IPS-18a (cell line): ENCODE results near the gene PVRIG.
"Not testable (repeated sequence)": the region's sequence is repeated elsewhere in the genome, so short reads cannot be mapped to it uniquely, and the experiment has no call there.

Experiments used
- H3K27ac ChIP-seq: one replicate; pipeline ENCODE4 v1.5.1; 2013; ENCODE audit warnings: low read length
- H3K27me3 ChIP-seq: one replicate; pipeline ENCODE4 v1.6.1; 2013; ENCODE audit warnings: mild to moderate bottlenecking, low read length; ENCODE audit not compliant: control insufficient read depth, insufficient read depth
- H3K36me3 ChIP-seq: one replicate; pipeline ENCODE4 v1.6.1; 2013; ENCODE audit warnings: low read depth, low read length; ENCODE audit not compliant: control insufficient read depth
- H3K4me1 ChIP-seq: one replicate; pipeline ENCODE4 v1.6.1; 2013; ENCODE audit warnings: low read depth, low read length; ENCODE audit not compliant: control insufficient read depth
- H3K4me3 ChIP-seq: one replicate; pipeline ENCODE4 v1.5.1; 2013; ENCODE audit warnings: low read length
- H3K9ac ChIP-seq: one replicate; pipeline ENCODE4 v1.6.1; 2013; ENCODE audit warnings: mild to moderate bottlenecking, low read length, moderate library complexity
- H3K9me3 ChIP-seq: one replicate; pipeline ENCODE4 v1.6.1; 2013; ENCODE audit warnings: low read depth, low read length; ENCODE audit not compliant: control insufficient read depth

The PVRIG gene

DNA sequence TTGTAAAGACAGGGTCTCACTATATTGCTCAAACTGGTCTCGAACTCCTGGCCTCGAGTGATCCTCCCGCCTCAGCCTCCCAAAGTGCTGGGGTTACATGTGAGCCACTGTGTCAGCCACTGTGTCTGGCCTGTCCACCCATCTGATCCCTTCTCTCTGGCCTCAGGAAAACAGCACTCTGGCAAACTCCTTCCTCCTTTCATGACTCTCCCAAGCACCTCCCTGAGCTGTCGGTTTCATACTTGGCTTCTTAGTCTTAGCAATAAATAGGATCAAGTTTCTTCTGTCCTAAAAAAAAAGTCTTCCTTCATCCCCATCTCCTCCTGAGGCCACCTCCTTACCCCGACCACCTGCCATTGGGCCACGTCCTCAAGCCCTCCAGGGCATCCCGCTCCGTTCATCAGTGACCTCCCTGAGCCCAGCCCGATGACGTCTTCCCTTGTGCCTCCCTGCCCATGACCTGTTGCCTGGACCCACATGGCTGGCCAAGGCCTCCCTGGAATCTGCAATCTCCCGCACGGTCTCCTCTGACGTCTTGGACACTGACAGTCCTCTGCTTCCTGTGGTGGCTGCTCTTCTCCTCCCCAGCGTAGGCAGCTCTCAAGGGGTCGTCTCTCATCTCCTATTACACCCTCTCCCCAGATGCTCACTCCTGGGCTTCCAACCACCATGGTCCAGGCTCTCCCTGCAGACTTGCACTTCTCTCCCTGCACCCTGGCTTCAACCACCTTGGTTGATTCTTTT, 26.5 kb downstream of the PVRIG start:
- H3K9me3 ChIP-seq, H3K4me3 ChIP-seq, H3K27ac ChIP-seq, H3K9ac ChIP-seq, H3K36me3 ChIP-seq, H3K27me3 ChIP-seq: not testable (repeated sequence)
- H3K4me1 ChIP-seq, result peaks cover 11% of the 10 kb centered on the region

GRCh38 chr7:100246865-100247137, 27.1 kb downstream of the PVRIG start:
- H3K36me3 ChIP-seq, H3K4me3 ChIP-seq, H3K27me3 ChIP-seq, H3K9ac ChIP-seq, H3K27ac ChIP-seq, H3K9me3 ChIP-seq: not testable (repeated sequence)
- H3K4me1 ChIP-seq, result peaks cover 11% of the 10 kb centered on the region

DNA sequence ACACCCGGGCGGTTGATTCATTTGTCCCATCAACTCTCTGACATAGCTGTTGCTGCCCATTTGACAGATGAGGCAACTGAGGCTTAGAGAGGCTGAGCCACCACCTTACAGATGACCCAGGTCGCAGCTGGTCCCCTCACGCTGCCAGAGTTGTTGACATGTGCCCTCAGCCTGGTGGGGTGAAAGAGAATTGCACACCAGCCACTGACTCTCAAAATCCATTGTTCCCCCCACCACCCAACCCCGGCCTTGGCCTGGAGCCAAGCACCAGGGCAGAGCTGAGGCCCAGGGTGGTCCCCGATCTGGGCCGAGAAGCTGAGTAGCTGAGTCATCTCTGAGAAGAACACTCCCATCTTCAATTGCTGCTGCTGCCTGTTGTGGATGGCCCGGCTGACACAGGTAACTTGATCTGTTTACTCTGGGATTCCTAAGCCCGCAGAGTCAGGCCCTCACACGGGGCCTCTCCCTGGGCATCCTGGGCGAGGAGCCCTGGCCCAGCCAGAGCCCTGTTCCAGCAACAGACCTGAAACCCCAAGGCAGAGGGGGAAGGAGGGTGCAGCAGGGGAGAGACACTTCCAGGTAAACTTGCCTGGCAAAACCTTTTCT, 27.5 kb downstream of the PVRIG start:
- H3K27ac ChIP-seq, result peak overlapping the region; percentile 6
- H3K9me3 ChIP-seq, result no peaks in the 10 kb centered on the region
- H3K36me3 ChIP-seq, result no peaks in the 10 kb centered on the region
- no peaks in the 10 kb centered on the region for H3K27me3 ChIP-seq
- H3K4me1 ChIP-seq, result peaks cover 11% of the 10 kb centered on the region
- no peak overlapping the region for H3K9ac ChIP-seq
- no peak overlapping the region for H3K4me3 ChIP-seq

DNA sequence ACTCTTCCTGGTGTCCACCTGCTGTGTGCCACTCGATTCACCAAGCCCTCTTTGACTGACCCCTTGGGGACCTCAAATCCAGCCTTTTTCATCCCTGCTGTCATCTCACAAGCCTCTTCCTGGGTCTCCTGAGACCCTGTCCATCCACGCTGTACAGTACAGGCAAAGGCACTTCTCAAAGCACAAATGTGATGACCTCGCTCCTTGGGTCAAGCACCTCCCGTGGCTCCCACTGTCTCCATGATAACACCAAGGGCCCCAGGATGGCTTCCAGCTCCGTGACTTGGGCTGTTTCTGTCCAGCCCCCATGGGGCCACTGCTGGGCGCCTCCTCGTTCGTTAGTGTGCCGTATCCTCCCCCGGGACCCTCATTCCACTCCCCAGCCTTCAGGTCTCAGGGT, 28.7 kb downstream of the PVRIG start:
- no peaks in the 10 kb centered on the region for H3K27me3 ChIP-seq
- H3K9me3 ChIP-seq, result no peaks in the 10 kb centered on the region
- no peak overlapping the region for H3K27ac ChIP-seq
- H3K36me3 ChIP-seq, result no peaks in the 10 kb centered on the region
- H3K9ac ChIP-seq, result no peak overlapping the region
- no peak overlapping the region for H3K4me3 ChIP-seq
- H3K4me1 ChIP-seq, result peaks cover 11% of the 10 kb centered on the region

GRCh38 chr7:100257017-100257416, 37.3 kb downstream of the PVRIG start:
- Histone ChIP-seq H3K27ac (no peak overlapping the region), H3K4me1 (no peaks in the 10 kb centered on the region), H3K4me3 (no peak overlapping the region), H3K36me3 (no peaks in the 10 kb centered on the region), H3K9ac (no peak overlapping the region), H3K9me3 (no peaks in the 10 kb centered on the region), H3K27me3 (no peaks in the 10 kb centered on the region)

DNA sequence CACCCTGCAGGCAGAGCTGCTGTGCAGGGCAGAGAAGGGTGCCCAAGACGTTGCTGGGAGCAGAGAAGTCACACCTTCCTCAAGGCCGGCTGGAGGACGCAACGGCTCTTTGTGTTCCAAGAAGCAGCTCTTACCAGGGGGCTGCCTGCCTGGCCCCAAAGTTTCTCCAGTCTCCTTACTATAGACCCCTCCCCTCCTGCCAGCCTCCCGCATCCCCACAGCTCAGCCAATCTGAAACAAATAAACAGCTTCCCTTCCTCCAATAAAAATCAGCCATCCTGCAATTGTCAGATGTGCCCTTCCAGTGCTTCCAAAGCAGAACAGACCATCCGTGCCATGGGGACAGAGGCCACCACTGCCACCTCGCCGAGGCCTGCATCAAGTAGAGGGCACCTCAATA, 40.2 kb downstream of the PVRIG start:
- H3K36me3 ChIP-seq, H3K4me3 ChIP-seq, H3K9ac ChIP-seq, H3K27ac ChIP-seq, H3K27me3 ChIP-seq, H3K4me1 ChIP-seq, H3K9me3 ChIP-seq: not testable (repeated sequence)

DNA sequence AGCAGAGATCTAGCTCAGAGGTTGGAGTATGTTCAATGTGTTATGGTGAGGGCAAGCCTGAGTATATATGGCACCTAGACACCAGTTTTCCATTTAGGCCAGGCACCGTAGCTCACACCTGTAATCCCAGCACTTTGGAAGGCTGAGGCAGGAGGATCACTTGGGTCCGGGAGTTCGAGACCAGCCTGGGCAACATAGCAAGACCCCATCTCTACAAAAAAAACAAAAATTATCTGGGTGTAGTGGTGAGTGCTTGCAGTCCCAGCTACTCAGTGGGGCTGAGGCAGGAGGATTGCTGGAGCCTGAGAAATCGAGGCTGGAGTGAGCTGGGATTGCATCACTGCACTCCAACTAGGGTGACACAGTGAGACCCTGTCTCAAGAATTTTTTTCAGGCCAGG, 43.1 kb downstream of the PVRIG start:
- H3K27me3 ChIP-seq, H3K27ac ChIP-seq, H3K36me3 ChIP-seq, H3K9me3 ChIP-seq, H3K9ac ChIP-seq, H3K4me1 ChIP-seq, H3K4me3 ChIP-seq: not testable (repeated sequence)

- not testable (repeated sequence) for H3K27me3 ChIP-seq, H3K4me1 ChIP-seq, H3K36me3 ChIP-seq, H3K27ac ChIP-seq, H3K9ac ChIP-seq, H3K4me3 ChIP-seq, H3K9me3 ChIP-seq
Observed at GRCh38 chr7:100264223-100264622, 44.5 kb downstream of the PVRIG start.

DNA sequence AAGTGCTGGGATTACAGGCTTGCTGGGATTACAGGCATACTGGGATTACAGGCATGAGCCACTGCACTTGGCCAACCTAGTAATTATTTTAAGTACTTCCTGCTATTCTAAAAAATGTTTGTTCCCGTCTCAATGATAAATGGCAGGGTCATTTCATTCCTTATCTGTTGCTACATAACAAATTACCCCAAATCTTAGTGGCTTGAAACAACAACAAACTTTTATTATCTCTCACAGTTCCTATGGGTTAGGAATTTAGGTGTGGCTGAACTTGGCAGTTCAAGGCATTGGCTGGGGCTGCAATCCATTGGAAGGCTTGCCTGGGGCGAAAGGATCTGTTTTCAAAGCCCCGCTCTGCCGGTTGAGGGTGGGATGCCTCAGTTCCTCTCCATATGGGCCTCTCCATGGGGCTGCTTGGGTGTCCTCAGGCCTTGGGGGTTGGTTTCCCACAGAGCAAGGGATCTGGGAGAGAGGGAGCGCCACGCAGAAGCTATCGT, 45.0 kb downstream of the PVRIG start:
- not testable (repeated sequence) for H3K4me1 ChIP-seq, H3K9me3 ChIP-seq, H3K27ac ChIP-seq, H3K9ac ChIP-seq, H3K36me3 ChIP-seq, H3K4me3 ChIP-seq, H3K27me3 ChIP-seq

GRCh38 chr7:100265851-100266250, 46.1 kb downstream of the PVRIG start:
- H3K9ac ChIP-seq, H3K27me3 ChIP-seq, H3K9me3 ChIP-seq, H3K36me3 ChIP-seq, H3K4me1 ChIP-seq, H3K4me3 ChIP-seq, H3K27ac ChIP-seq: not testable (repeated sequence)

GRCh38 chr7:100266576-100267354, 47.0 kb downstream of the PVRIG start:
- H3K9me3 ChIP-seq, result no peaks in the 10 kb centered on the region
- H3K4me3 ChIP-seq, result no peak overlapping the region
- H3K9ac ChIP-seq, result no peak overlapping the region
- no peak overlapping the region for H3K27ac ChIP-seq
- H3K36me3 ChIP-seq, result no peaks in the 10 kb centered on the region
- H3K4me1 ChIP-seq, result peaks cover 10% of the 10 kb centered on the region
- no peaks in the 10 kb centered on the region for H3K27me3 ChIP-seq

- Histone ChIP-seq H3K4me3 (no peak overlapping the region), H3K36me3 (no peaks in the 10 kb centered on the region), H3K27ac (no peak overlapping the region), H3K4me1 (peaks cover 10% of the 10 kb centered on the region), H3K9ac (no peak overlapping the region), H3K9me3 (no peaks in the 10 kb centered on the region), H3K27me3 (no peaks in the 10 kb centered on the region)
Observed at GRCh38 chr7:100267648-100268047, 47.9 kb downstream of the PVRIG start.
